Lower lobe of right lung (tissue), 2 donors: ENCODE measurements around the gene NFKBIZ. TPM values are rescaled to one million over a fixed set of nuclear protein-coding genes. Genes with fewer than 3 reads are reported as not detected.

Experiments used
- ATAC-seq, 2 donors: fragments of 200-7000 bp; cut with Tn5 transposase; one replicate each; pipeline ENCODE4 v1.9.1; 2020 to 2022; ENCODE audit warnings: mild to moderate bottlenecking in 2 of 2, moderate library complexity in 2 of 2
- DNase-seq: peaks from one replicate; pipeline ENCODE4 v3.0.0-alpha.2; 2020
- H3K27ac ChIP-seq: fragments of 200-600 bp; one replicate; pipeline ENCODE4 v1.8.0; 2022
- H3K27me3 ChIP-seq: fragments of 200-600 bp; one replicate; pipeline ENCODE4 v1.8.0; 2022; ENCODE audit warnings: low read depth
- H3K36me3 ChIP-seq: fragments of 200-600 bp; one replicate; pipeline ENCODE4 v1.8.0; 2022; ENCODE audit warnings: mild to moderate bottlenecking
- H3K4me1 ChIP-seq: fragments of 200-600 bp; one replicate; pipeline ENCODE4 v1.8.0; 2022
- H3K4me3 ChIP-seq: fragments of 200-600 bp; one replicate; pipeline ENCODE4 v1.8.0; 2022; ENCODE audit warnings: mild to moderate bottlenecking
- H3K9me3 ChIP-seq: fragments of 200-600 bp; one replicate; pipeline ENCODE4 v1.8.0; 2022
- CTCF ChIP-seq: fragments of 200-600 bp; IDR thresholded peaks from one replicate; pipeline ENCODE4 v1.8.0; 2022; ENCODE audit warnings: antibody characterized with exemption, mild to moderate bottlenecking
- intact Hi-C: fragments of 100-400 bp; cut with DNase I; formaldehyde crosslinking; loops from one replicate; pipeline ENCODE4 v1.11.0; 2022
- total RNA-seq: library from RNA; stranded (reverse); fragmentation: NEBNext Ultra II Directional; extraction: Animal tissue kit (Norgen Biotek cat#: 25700); gene quantifications from one replicate; pipeline ENCODE4 v1.2.1, GENCODE V29; 2021
- donor health status: DM: no; HTN: yes; CAD: no; lungs with severe emphysema.

The NFKBIZ gene
- total RNA-seq, 1 donor from 2014 or later: 76.2 TPM

DNA sequence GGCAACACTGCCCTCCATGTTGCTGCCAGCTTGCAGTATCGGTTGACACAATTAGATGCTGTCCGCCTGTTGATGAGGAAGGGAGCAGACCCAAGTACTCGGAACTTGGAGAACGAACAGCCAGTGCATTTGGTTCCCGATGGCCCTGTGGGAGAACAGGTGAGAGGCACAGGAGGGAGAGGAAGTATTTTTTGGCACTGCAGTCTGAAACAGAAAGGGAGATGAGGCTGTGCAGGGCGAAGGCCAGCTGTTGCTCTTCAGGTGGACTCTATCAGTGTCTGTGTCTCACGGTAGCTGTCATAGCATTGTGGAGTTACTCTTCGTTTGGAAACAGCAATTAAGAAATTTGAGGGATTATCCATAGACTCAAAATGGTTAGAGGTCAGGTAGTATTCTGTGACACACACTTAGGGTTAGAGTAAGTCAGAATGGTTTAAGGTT lies 8.0 kb downstream of the NFKBIZ start:
- intact Hi-C loops: no loop called here
- DNase-seq (no peak), ATAC-seq (no peak)
- H3K27ac ChIP-seq: no peak overlapping the region
- H3K36me3 ChIP-seq: peaks cover 100% of the 10 kb centered on the region
- no peaks in the 10 kb centered on the region for H3K27me3 ChIP-seq
- peak overlapping the region; percentile 2 for H3K4me3 ChIP-seq
- peaks cover 64% of the 10 kb centered on the region for H3K4me1 ChIP-seq
- H3K9me3 ChIP-seq: no peaks in the 10 kb centered on the region
- no peak for TF ChIP-seq CTCF

DNA sequence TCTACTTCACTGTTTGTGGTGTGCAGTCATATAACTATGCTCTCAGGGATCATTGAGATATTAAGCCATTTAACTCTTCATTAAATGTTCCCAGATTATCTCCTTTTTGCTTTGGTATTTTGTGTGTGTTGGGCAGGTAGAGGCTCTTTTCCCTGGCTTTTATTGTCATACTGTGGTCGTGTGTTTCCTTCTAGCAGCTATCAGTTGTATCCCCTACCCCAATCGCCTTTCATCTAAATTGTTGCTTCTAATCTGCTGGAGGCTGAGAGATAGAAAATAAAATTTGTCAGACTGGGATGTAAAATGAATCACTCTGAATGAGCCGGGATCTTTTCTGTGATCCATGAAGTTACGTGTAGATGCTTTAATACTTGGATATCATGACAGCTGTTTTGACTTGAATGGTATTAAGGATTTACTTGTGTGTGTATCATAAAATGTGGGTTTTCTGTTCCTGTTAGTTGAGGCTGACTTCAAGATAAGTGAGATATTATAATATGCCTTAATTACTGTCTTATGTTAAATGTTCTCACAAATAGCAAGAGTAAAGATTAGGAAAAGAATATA lies 9.2 kb downstream of the NFKBIZ start:
- no peak overlapping the region for H3K4me3 ChIP-seq
- H3K36me3 ChIP-seq: peaks cover 94% of the 10 kb centered on the region
- intact Hi-C loops: no loop called here
- no peaks in the 10 kb centered on the region for H3K9me3 ChIP-seq
- no peaks in the 10 kb centered on the region for H3K27me3 ChIP-seq
- no peak overlapping the region for H3K27ac ChIP-seq
- TF ChIP-seq CTCF: no peak
- no peak for ATAC-seq
- DNase-seq: no peak
- peaks cover 51% of the 10 kb centered on the region for H3K4me1 ChIP-seq

DNA sequence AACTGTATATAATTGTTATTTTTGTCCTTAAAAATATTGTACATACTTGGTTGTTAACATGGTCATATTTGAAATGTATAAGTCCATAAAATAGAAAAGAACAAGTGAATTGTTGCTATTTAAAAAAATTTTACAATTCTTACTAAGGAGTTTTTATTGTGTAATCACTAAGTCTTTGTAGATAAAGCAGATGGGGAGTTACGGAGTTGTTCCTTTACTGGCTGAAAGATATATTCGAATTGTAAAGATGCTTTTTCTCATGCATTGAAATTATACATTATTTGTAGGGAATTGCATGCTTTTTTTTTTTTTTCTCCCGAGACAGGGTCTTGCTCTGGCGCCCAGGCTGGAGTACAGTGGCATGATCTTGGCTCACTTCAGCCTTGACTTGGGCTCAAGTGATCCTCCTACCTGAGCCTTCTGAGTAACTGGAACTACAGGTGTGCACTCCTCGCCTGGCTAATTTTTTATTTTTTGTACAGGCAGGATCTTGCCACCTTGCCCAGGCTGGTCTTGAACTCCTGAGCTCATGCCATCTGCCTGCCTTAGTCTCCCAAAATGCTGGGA lies 10.7 kb downstream of the NFKBIZ start:
- ATAC-seq (no peak), DNase-seq (no peak)
- intact Hi-C loops: no loop called here
- H3K27me3 ChIP-seq: no peaks in the 10 kb centered on the region
- peaks cover 80% of the 10 kb centered on the region for H3K36me3 ChIP-seq
- peaks cover 37% of the 10 kb centered on the region for H3K4me1 ChIP-seq
- TF ChIP-seq CTCF: no peak
- H3K27ac ChIP-seq: peak overlapping the region; percentile 18
- no peaks in the 10 kb centered on the region for H3K9me3 ChIP-seq
- no peak overlapping the region for H3K4me3 ChIP-seq

DNA sequence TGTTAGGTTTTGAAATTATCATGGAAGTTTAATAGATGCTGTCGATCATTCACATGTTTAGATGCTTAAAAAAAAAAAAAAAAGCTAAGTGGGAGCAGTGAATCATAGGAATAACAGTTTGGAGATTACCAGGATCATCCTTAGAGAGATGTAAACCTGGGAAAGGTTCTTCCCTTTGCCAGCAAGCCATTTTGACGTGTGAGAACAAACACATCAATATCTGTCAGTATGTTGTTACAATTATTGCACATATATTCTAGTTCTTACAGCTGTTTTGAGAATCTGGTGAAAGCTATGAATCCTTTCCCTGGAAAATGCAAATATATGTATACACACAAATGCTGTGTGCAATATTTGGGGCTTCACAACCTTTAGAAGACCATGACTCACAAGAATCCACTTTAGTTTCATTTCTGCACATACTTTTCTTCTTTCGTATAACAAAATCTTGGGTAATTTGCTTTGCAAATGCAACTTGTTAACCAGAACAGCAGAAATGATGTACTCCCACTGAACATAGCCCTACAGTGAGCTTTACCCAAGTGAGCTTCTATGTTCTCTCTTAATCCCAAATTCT lies 12.0 kb downstream of the NFKBIZ start:
- intact Hi-C loops: no loop called here
- ATAC-seq (no peak), DNase-seq (no peak)
- no peaks in the 10 kb centered on the region for H3K9me3 ChIP-seq
- peaks cover 66% of the 10 kb centered on the region for H3K36me3 ChIP-seq
- H3K27ac ChIP-seq: no peak overlapping the region
- H3K4me3 ChIP-seq: no peak overlapping the region
- no peaks in the 10 kb centered on the region for H3K27me3 ChIP-seq
- no peak for TF ChIP-seq CTCF
- H3K4me1 ChIP-seq: peaks cover 24% of the 10 kb centered on the region

DNA sequence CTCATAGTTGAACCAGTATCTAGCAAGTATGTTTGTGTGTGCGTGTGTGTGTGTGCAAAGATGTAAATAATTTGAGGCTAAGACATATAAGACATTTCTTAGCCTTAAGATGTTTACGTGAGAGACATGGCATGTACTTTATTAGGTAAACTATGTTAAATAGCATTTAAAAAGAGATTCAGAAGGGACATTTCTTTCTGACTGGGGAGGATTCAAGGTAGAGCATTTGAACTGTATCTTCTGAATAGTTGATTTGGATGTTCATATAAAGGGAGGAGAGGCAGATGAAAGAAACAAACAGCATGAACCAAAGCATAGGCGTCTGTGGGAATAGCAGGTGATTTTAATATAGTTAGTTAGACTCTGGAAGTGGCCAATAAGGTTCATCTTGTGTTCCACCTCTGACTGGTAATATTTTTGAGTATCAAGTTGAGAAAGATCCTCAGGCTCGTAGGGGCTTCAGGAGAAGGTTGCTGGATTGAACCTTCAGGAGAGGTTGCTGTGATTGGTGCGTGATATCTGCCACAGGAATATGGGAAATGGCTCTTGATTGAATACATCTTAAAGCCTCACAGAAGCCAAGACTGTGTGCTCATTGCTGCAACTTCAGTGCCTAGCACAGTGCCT lies 12.6 kb downstream of the NFKBIZ start:
- Histone ChIP-seq H3K36me3 (peaks cover 60% of the 10 kb centered on the region), H3K4me1 (peaks cover 18% of the 10 kb centered on the region), H3K9me3 (no peaks in the 10 kb centered on the region), H3K27me3 (no peaks in the 10 kb centered on the region), H3K27ac (no peak overlapping the region), H3K4me3 (no peak overlapping the region)
- intact Hi-C loops: no loop called here
- ATAC-seq (no peak), DNase-seq (no peak)
- TF ChIP-seq CTCF: no peak
